Measurements from ENCODE around the gene MORN1.
"Not testable (repeated sequence)": the region's sequence is repeated elsewhere in the genome, so short reads cannot be mapped to it uniquely, and the experiment has no call there.

The MORN1 gene

GRCh38 chr1:2302292-2302925 is 88.9 kb downstream of the MORN1 start:
- DNase-seq = no peak

- DNase-seq = no peak
These were observed 89.6 kb downstream of the MORN1 start for GRCh38 chr1:2301607-2302291.

GRCh38 chr1:2300851-2301606 is 90.3 kb downstream of the MORN1 start:
- DNase-seq = no peak

GRCh38 chr1:2300004-2300771 is 91.2 kb downstream of the MORN1 start:
- no peak for DNase-seq

- DNase-seq = no peak
These were observed 92.2 kb downstream of the MORN1 start for GRCh38 chr1:2299131-2299627.

- no peak for DNase-seq
These were observed 92.7 kb downstream of the MORN1 start for GRCh38 chr1:2298685-2299084.

GRCh38 chr1:2297246-2298011 is 93.9 kb downstream of the MORN1 start:
- no peak for DNase-seq

- no peak for DNase-seq
These were observed 94.7 kb downstream of the MORN1 start for GRCh38 chr1:2296614-2297013.

GRCh38 chr1:2296211-2296610 is 95.1 kb downstream of the MORN1 start:
- not testable (repeated sequence) for DNase-seq

- DNase-seq = no peak
These were observed 95.8 kb downstream of the MORN1 start for GRCh38 chr1:2295526-2295925.

- DNase-seq = no peak
These were observed 96.7 kb downstream of the MORN1 start for GRCh38 chr1:2294725-2295078.

- no peak for DNase-seq
These were observed 97.2 kb downstream of the MORN1 start for GRCh38 chr1:2294033-2294724.

GRCh38 chr1:2292725-2293450 is 98.5 kb downstream of the MORN1 start:
- DNase-seq = no peak

- DNase-seq = no peak
These were observed 99.8 kb downstream of the MORN1 start for GRCh38 chr1:2291577-2291976.

- DNase-seq = no peak
These were observed 100.5 kb downstream of the MORN1 start for GRCh38 chr1:2290595-2291510.

GRCh38 chr1:2290171-2290578 is 101.2 kb downstream of the MORN1 start:
- DNase-seq = no peak

- DNase-seq = no peak
These were observed 101.7 kb downstream of the MORN1 start for GRCh38 chr1:2289607-2290006.

- no peak for DNase-seq
These were observed 102.4 kb downstream of the MORN1 start for GRCh38 chr1:2288816-2289536.

- no peak for DNase-seq
These were observed 103.0 kb downstream of the MORN1 start for GRCh38 chr1:2288311-2288710.

All from NCI-H187 (cell line).